A549 (cell line): Measurements from ENCODE around the gene ELP5.

Source experiments
- BHLHE40 ChIP-seq: IDR thresholded peaks from 2 replicates; pipeline ENCODE4 v1.6.1; 2012; ENCODE audit warnings: low read depth, low read length, inconsistent platforms
- CBX8 ChIP-seq: fragments of 200-600 bp; sonication (generic); IDR thresholded peaks from 2 replicates; pipeline ENCODE4 v1.6.1; 2016
- CHD2 ChIP-seq: fragments of 150-350 bp; IDR thresholded peaks from 2 replicates; pipeline ENCODE4 v1.6.1; 2014; ENCODE audit warnings: low read length; ENCODE audit not compliant: partially characterized antibody
- CHD4 ChIP-seq: fragments of 200-600 bp; sonication (generic); IDR thresholded peaks from 2 replicates; pipeline ENCODE4 v1.6.1; 2016; ENCODE audit warnings: antibody characterized with exemption, mild to moderate bottlenecking, borderline replicate concordance
- MAFK ChIP-seq: fragments of 450-650 bp; IDR thresholded peaks from 2 replicates; pipeline ENCODE4 v1.6.1; 2014; ENCODE audit not compliant: partially characterized antibody
- MAZ ChIP-seq: fragments of 150-350 bp; IDR thresholded peaks from 2 replicates; pipeline ENCODE4 v1.6.1; 2014; ENCODE audit warnings: antibody characterized with exemption, low read depth, low read length, borderline replicate concordance
- POLR2A ChIP-seq: IDR thresholded peaks from 2 replicates; pipeline ENCODE4 v1.6.1; 2012; ENCODE audit warnings: mild to moderate bottlenecking, low read length
- RAD21 ChIP-seq, 2 experiments: fragments of >200 bp in 1 of 2; sonication (Bioruptor Twin) in 1 of 2; formaldehyde crosslinking in 1 of 2; IDR thresholded peaks in 1 of 2; conservative IDR thresholded peaks in 1 of 2; 2 replicates in 1 of 2; 3 replicates in 1 of 2; pipeline ENCODE4 v1.6.1; 2012 to 2018; ENCODE audit warnings: inconsistent platforms in 1 of 2
- SREBF2 ChIP-seq: fragments of 450-650 bp; IDR thresholded peaks from 2 replicates; pipeline ENCODE4 v1.6.1; 2014; ENCODE audit warnings: mild to moderate bottlenecking, moderate library complexity
- TF ChIP-seq, protein P1 (sequence below): fragments of >200 bp; sonication (Bioruptor Twin); formaldehyde crosslinking; IDR thresholded peaks from 3 replicates; pipeline ENCODE4 v1.5.1; 2016
- TF ChIP-seq, protein P2 (sequence below): IDR thresholded peaks from 2 replicates; pipeline ENCODE4 v1.6.1; 2012
- TF ChIP-seq, protein P3 (sequence below): IDR thresholded peaks from 2 replicates; pipeline ENCODE4 v1.6.1; 2012; ENCODE audit warnings: low read depth, borderline replicate concordance

DNA sequence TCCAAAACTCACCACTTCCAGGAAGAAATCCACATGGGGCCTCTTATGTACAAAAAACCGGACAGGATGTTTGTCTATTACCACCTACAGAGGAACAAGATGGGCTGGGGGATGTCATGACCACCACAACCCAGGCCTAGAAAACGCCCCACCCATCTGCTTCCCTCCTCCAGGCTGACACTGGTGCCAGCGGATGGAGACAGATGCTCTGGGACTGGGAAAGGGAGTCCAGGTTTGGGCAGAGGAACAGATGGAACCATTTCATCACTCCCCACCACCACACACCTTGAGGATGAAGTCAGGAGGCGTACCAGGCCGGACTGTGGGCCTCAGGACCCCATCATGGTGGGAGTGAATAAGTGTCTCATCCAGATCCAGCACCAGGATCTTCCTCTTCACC, 5.2 kb upstream of the ELP5 start:
- TF ChIP-seq POLR2A (no peak), MAZ (no peak), CBX8 (no peak), RAD21 (conservative IDR thresholded peaks at IDR 0.05 in 1 of 2, IDR thresholded peaks at IDR 0.05 in 1 of 2) (no peak), SREBF2 (no peak), CHD2 (no peak), MAFK (no peak), CHD4 (no peak), BHLHE40 (no peak)
- TF ChIP-seq, protein P1, sequence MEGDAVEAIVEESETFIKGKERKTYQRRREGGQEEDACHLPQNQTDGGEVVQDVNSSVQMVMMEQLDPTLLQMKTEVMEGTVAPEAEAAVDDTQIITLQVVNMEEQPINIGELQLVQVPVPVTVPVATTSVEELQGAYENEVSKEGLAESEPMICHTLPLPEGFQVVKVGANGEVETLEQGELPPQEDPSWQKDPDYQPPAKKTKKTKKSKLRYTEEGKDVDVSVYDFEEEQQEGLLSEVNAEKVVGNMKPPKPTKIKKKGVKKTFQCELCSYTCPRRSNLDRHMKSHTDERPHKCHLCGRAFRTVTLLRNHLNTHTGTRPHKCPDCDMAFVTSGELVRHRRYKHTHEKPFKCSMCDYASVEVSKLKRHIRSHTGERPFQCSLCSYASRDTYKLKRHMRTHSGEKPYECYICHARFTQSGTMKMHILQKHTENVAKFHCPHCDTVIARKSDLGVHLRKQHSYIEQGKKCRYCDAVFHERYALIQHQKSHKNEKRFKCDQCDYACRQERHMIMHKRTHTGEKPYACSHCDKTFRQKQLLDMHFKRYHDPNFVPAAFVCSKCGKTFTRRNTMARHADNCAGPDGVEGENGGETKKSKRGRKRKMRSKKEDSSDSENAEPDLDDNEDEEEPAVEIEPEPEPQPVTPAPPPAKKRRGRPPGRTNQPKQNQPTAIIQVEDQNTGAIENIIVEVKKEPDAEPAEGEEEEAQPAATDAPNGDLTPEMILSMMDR: no peak
- TF ChIP-seq, protein P2, sequence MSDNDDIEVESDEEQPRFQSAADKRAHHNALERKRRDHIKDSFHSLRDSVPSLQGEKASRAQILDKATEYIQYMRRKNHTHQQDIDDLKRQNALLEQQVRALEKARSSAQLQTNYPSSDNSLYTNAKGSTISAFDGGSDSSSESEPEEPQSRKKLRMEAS: no peak
- TF ChIP-seq, protein P3, sequence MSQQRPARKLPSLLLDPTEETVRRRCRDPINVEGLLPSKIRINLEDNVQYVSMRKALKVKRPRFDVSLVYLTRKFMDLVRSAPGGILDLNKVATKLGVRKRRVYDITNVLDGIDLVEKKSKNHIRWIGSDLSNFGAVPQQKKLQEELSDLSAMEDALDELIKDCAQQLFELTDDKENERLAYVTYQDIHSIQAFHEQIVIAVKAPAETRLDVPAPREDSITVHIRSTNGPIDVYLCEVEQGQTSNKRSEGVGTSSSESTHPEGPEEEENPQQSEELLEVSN: no peak
